K562 (cell line): Measurements from ENCODE around the gene KAZN. TPM values are rescaled to one million over a fixed set of nuclear protein-coding genes. Genes with fewer than 3 reads are reported as not detected.

Experiments used
- ATAC-seq: fragments of 200-7000 bp; cut with Tn5 transposase; 3 replicates; pipeline ENCODE4 v1.9.1; 2020; ENCODE audit warnings: moderate library complexity
- BruUV-seq: library from RNA; stranded (reverse); fragments of 400-500 nt; replicated peaks from 2 replicates; lab custom pipeline; 2021; lab: Mats Ljungman, UMichigan
- CTCF ChIA-PET: fragments of 300-600 bp; formaldehyde crosslinking; extraction: SDS; loops from one replicate; lab custom pipeline; 2021; ENCODE audit warnings: low intra/inter-chr PET ratio; lab: Yijun Ruan, JAX
- POLR2A ChIA-PET: fragments of 300-600, 350-650 bp; sonication (Branson Sonifier 250); formaldehyde crosslinking; extraction: SDS; loops from one replicate; lab custom pipeline; 2021; ENCODE audit warnings: antibody characterized with exemption, inconsistent platforms; lab: Yijun Ruan, JAX
- DNase-seq, 4 experiments: peaks; one replicate each; pipeline versions ENCODE4 v3.0.0 to v3.0.0-alpha.2; 2011 to 2018; ENCODE audit warnings: low spot score in 3 of 4, mixed read lengths in 3 of 4; ENCODE audit errors: extremely low read depth in 1 of 4
- FAIRE-seq: peaks from 2 replicates; lab custom pipeline; 2011; peaks lifted over from hg19 to GRCh38; lab: Jason Lieb, UNC
- H2AFZ ChIP-seq: 2 replicates; pipeline ENCODE4 v1.6.0; 2011; ENCODE audit warnings: low read depth, low read length, control low read depth, inconsistent platforms
- H3K27ac ChIP-seq: fragments of 200-600 bp; 3 replicates; pipeline ENCODE4 v1.8.0; 2011; ENCODE audit warnings: low read depth, mild to moderate bottlenecking, control low read depth, inconsistent platforms, low read length, moderate library complexity, mixed read lengths; ENCODE audit errors: extremely low read depth
- H3K27me3 ChIP-seq, 2 experiments: fragments of 300-600 bp in 1 of 2; 2 replicates in 1 of 2; 3 replicates in 1 of 2; pipeline versions ENCODE4 v1.6.0 to v1.8.0; 2011; ENCODE audit warnings: inconsistent platforms in 2 of 2, low read length in 2 of 2, mild to moderate bottlenecking in 1 of 2, mixed read lengths in 1 of 2, moderate library complexity in 1 of 2; ENCODE audit not compliant: control insufficient read depth in 2 of 2, insufficient read depth in 2 of 2
- H3K36me3 ChIP-seq: fragments of 300-600 bp; 3 replicates; pipeline ENCODE4 v1.8.0; 2011; ENCODE audit warnings: mild to moderate bottlenecking, low read length, inconsistent platforms; ENCODE audit not compliant: control insufficient read depth, insufficient read depth
- H3K4me1 ChIP-seq, 2 experiments: fragments of 200-600 bp in 1 of 2; replicated peaks in 1 of 2; 2 replicates in 1 of 2; 3 replicates in 1 of 2; pipeline versions ENCODE4 v1.5.1 to v1.8.0; 2011; ENCODE audit warnings: inconsistent platforms in 2 of 2, low read length in 2 of 2, mild to moderate bottlenecking in 1 of 2, mixed read lengths in 1 of 2, moderate library complexity in 1 of 2; ENCODE audit not compliant: control insufficient read depth in 2 of 2, insufficient read depth in 2 of 2
- H3K4me2 ChIP-seq: 2 replicates; pipeline ENCODE4 v1.6.1; 2011; ENCODE audit warnings: low read length, control low read depth, inconsistent platforms, mixed read lengths; ENCODE audit not compliant: insufficient read depth
- H3K4me3 ChIP-seq: fragments of 200-600 bp; sonication (generic), shearing (Covaris generic); 2 replicates; pipeline ENCODE4 v1.5.1; 2016; ENCODE audit warnings: control low read depth, inconsistent platforms
- H3K79me2 ChIP-seq: fragments of 200-600 bp; 3 replicates; pipeline ENCODE4 v1.8.0; 2011; ENCODE audit warnings: low read length, inconsistent platforms; ENCODE audit not compliant: control insufficient read depth, insufficient read depth
- H3K9ac ChIP-seq, 2 experiments: 2 replicates each; pipeline versions ENCODE4 v1.6.0 to v1.6.1; 2011; ENCODE audit warnings: low read depth in 2 of 2, low read length in 2 of 2, control low read depth in 1 of 2, inconsistent platforms in 1 of 2, mild to moderate bottlenecking in 1 of 2, mixed read lengths in 1 of 2; ENCODE audit not compliant: insufficient read depth in 1 of 2
- H3K9me1 ChIP-seq: one replicate; pipeline ENCODE4 v1.6.0; 2011; ENCODE audit warnings: inconsistent platforms, mild to moderate bottlenecking, low read length, moderate library complexity; ENCODE audit not compliant: control insufficient read depth, insufficient read depth
- H3K9me3 ChIP-seq: replicated peaks from 2 replicates; pipeline ENCODE4 v1.5.1; 2011; ENCODE audit warnings: low read depth, low read length, inconsistent platforms; ENCODE audit not compliant: control insufficient read depth, insufficient read depth
- H4K20me1 ChIP-seq: replicated peaks from 2 replicates; pipeline ENCODE4 v1.6.1; 2011; ENCODE audit warnings: low read length, inconsistent platforms, mixed read lengths; ENCODE audit not compliant: control insufficient read depth, insufficient read depth
- ARID1B ChIP-seq: fragments of 450-650 bp; IDR thresholded peaks from 2 replicates; pipeline ENCODE4 v1.6.1; 2016; ENCODE audit warnings: antibody characterized with exemption, mild to moderate bottlenecking, inconsistent platforms
- C11orf30 ChIP-seq: fragments of 450-650 bp; IDR thresholded peaks from 2 replicates; pipeline ENCODE4 v1.6.1; 2016; ENCODE audit warnings: low read depth, mild to moderate bottlenecking
- DIDO1 ChIP-seq: fragments of 450-650 bp; IDR thresholded peaks from 2 replicates; pipeline ENCODE4 v1.6.1; 2016; ENCODE audit warnings: low read depth, missing biosample characterization, missing genetic modification characterization
- ETV1 ChIP-seq: fragments of 450-650 bp; conservative IDR thresholded peaks from 2 replicates; pipeline ENCODE4 v1.6.1; 2016; ENCODE audit warnings: missing genetic modification characterization, control low read depth, low read depth, missing compliant biosample characterization
- GATAD2B ChIP-seq: fragments of 450-650 bp; IDR thresholded peaks from 2 replicates; pipeline ENCODE4 v1.6.1; 2017; ENCODE audit warnings: mild to moderate bottlenecking, borderline replicate concordance
- HMG20A ChIP-seq: fragments of 450-650 bp; formaldehyde crosslinking; conservative IDR thresholded peaks from 2 replicates; pipeline ENCODE4 v1.4.0; 2020; ENCODE audit warnings: mild to moderate bottlenecking, mixed read lengths
- POLR3A ChIP-seq: IDR thresholded peaks from 2 replicates; pipeline ENCODE4 v1.6.1; 2011; ENCODE audit warnings: borderline replicate concordance, mild to moderate bottlenecking, moderate library complexity; ENCODE audit not compliant: insufficient read length, insufficient read depth; ENCODE audit errors: extremely low read depth
- PRPF4 ChIP-seq: fragments of 200-400 bp; formaldehyde crosslinking; IDR thresholded peaks from one replicate; pipeline ENCODE4 v1.6.1; 2017; ENCODE audit warnings: low read length, low read depth, mild to moderate bottlenecking; ENCODE audit not compliant: insufficient read depth, poor library complexity, severe bottlenecking
- RBM17 ChIP-seq: fragments of 200-400 bp; formaldehyde crosslinking; IDR thresholded peaks from 2 replicates; pipeline ENCODE4 v1.6.1; 2017; ENCODE audit warnings: low read depth, mild to moderate bottlenecking, low read length, borderline replicate concordance
- RNF2 ChIP-seq: sonication (generic); IDR thresholded peaks from 2 replicates; pipeline ENCODE4 v1.6.1; 2016
- TAL1 ChIP-seq: fragments of 450-650 bp; IDR thresholded peaks from 2 replicates; pipeline ENCODE4 v1.6.1; 2016; ENCODE audit warnings: mild to moderate bottlenecking
- XRCC4 ChIP-seq: IDR thresholded peaks from one replicate; pipeline ENCODE4 v1.6.1; 2011; ENCODE audit not compliant: insufficient read depth, insufficient read length; ENCODE audit errors: extremely low read depth
- ZKSCAN1 ChIP-seq: fragments of 150-350 bp; IDR thresholded peaks from 2 replicates; pipeline ENCODE4 v1.6.1; 2016; ENCODE audit warnings: low read depth, low read length
- ZNF184 ChIP-seq: sonication (generic); formaldehyde crosslinking; IDR thresholded peaks from 2 replicates; pipeline ENCODE4 v1.5.0; 2020; ENCODE audit warnings: missing genetic modification reagents
- ZNF324 ChIP-seq: fragments of 250-450 bp; sonication (Bioruptor Pico); IDR thresholded peaks from 2 replicates; pipeline ENCODE4 v1.4.0; 2020; ENCODE audit warnings: mild to moderate bottlenecking
- ZNF449 ChIP-seq: fragments of 250-450 bp; sonication (Bioruptor Pico); IDR thresholded peaks from 2 replicates; pipeline ENCODE4 v1.8.0; 2022; ENCODE audit warnings: moderate library complexity, mild to moderate bottlenecking, inconsistent platforms
- ZNF75A ChIP-seq: fragments of 450-650 bp; formaldehyde crosslinking; IDR thresholded peaks from 2 replicates; pipeline ENCODE4 v1.4.0; 2020; ENCODE audit warnings: mild to moderate bottlenecking
- WGBS: fragments of 100-300 bp; shearing (Covaris generic); methylation state at CpG from one replicate; pipeline ENCODE4 v1.1.6; 2016; ENCODE audit warnings: low coverage, mixed read lengths; ENCODE audit not compliant: insufficient coverage; ENCODE audit errors: missing lambda C conversion rate; 5-methylcytosine and 5-hydroxymethylcytosine counted together
- in situ Hi-C: fragments of 300-500 bp; cut with MboI; formaldehyde crosslinking; loops from 4 replicates; pipeline ENCODE4 v1.15.0; 2018; ENCODE audit warnings: inconsistent platforms, mixed read lengths
- intact Hi-C: fragments of 100-400 bp; cut with micrococcal nuclease; formaldehyde crosslinking; loops from 2 replicates; pipeline ENCODE4 v1.14.2; 2022
- polyA plus RNA-seq, 8 experiments: library from polyadenylated mRNA; depleted of rRNA in 4 of 8; stranded (reverse) in 5 of 8; unstranded in 3 of 8; fragments of >200 nt; fragmentation: Nextera tagmentation in 2 of 8; fragmentation: Illumina TruSeq in 1 of 8; extraction: Ambion mirVana in 2 of 8; extraction: Trizol in 1 of 8; gene quantifications; 2 replicates each; pipeline versions ENCODE4 v1.2.1 to v1.2.3, GENCODE V29; 2011 to 2014; ENCODE audit warnings: inconsistent platforms in 1 of 8, missing spikeins in 1 of 8
- total RNA-seq, 7 experiments: library from RNA; depleted of rRNA in 6 of 7; stranded (reverse); fragments of >200 nt in 6 of 7; fragmentation: Illumina TruSeq in 2 of 7; extraction: Trizol in 2 of 7; gene quantifications; 2 replicates each; pipeline versions ENCODE4 v1.2.1 to v1.2.3, GENCODE V29; 2011 to 2021; ENCODE audit warnings: low replicate concordance in 1 of 7

Gene KAZN
- total and polyA plus RNA-seq, 9 of the 15 experiments (the other 6 are each of a cell fraction or from before 2014, with no cell fraction given) = 2.1 to 21.6 (median 5.4) TPM

GRCh38 chr1:14613926-14614325, 15.4 kb downstream of the KAZN start:
- ATAC-seq (no peak), DNase-seq (no peak), FAIRE-seq (no peak)
- Histone ChIP-seq H3K9ac (no peak overlapping the region), H4K20me1 (no peaks in the 10 kb centered on the region; the same call in 1 of the 2 replicates), H3K9me1 (no peaks in the 10 kb centered on the region), H3K27ac (no peak overlapping the region), H3K9me3 (no peaks in the 10 kb centered on the region), H3K79me2 (no peaks in the 10 kb centered on the region), H3K36me3 (no peaks in the 10 kb centered on the region), H3K4me3 (no peak overlapping the region), H3K4me1 (no peaks in the 10 kb centered on the region), H3K27me3 (peaks cover 27 to 59% of the 10 kb centered on the region in 2 experiments), H3K4me2 (no peak overlapping the region), H2AFZ (no peak overlapping the region)
- BruUV-seq = no TSS peak
- WGBS = 2% methylated on average over 3 of the region's 3 CpGs
- TF ChIP-seq ETV1 (no peak), RBM17 (no peak), TAL1 (no peak), PRPF4 (no peak), ZNF75A (no peak), ZNF184 (no peak)
- POLR2A ChIA-PET = interaction anchor here (0.5 kb wide), 1 partner anchor 378 kb away, joined by 3 read pairs; no protein-coding TSS in a partner anchor
- CTCF ChIA-PET = no interaction called here
- in situ Hi-C loops = no loop called here
- intact Hi-C loops = no loop called here

GRCh38 chr1:14614341-14614740, 15.9 kb downstream of the KAZN start:
- TF ChIP-seq ZNF449 = no peak
- TF ChIP-seq ZKSCAN1 = no peak
- no peak for TF ChIP-seq DIDO1 (tag)
- TF ChIP-seq RNF2 = no peak
- TF ChIP-seq GATAD2B = no peak
- no peak for TF ChIP-seq XRCC4
- TF ChIP-seq HMG20A (CRISPR knock-in tag) = no peak
- no peak for TF ChIP-seq C11orf30
- no peak for TF ChIP-seq POLR3A
- TF ChIP-seq ZNF324 (CRISPR knock-in tag) = no peak
- TF ChIP-seq ARID1B = no peak
- Histone ChIP-seq H3K27ac (no peak overlapping the region), H3K9ac (no peak overlapping the region), H4K20me1 (no peaks in the 10 kb centered on the region; the same call in 1 of the 2 replicates), H3K36me3 (no peaks in the 10 kb centered on the region), H2AFZ (no peak overlapping the region), H3K27me3 (peaks cover 27 to 60% of the 10 kb centered on the region in 2 experiments), H3K4me3 (no peak overlapping the region), H3K79me2 (no peaks in the 10 kb centered on the region), H3K9me1 (no peaks in the 10 kb centered on the region), H3K4me2 (no peak overlapping the region), H3K4me1 (no peaks in the 10 kb centered on the region), H3K9me3 (no peaks in the 10 kb centered on the region)
- CTCF ChIA-PET = no interaction called here
- in situ Hi-C loops (no loop called here), intact Hi-C loops (no loop called here)
- 12% methylated on average over 6 of the region's 6 CpGs for WGBS
- FAIRE-seq (no peak), DNase-seq (no peak), ATAC-seq (no peak)
- no TSS peak for BruUV-seq
- POLR2A ChIA-PET = interaction anchor here (0.5 kb wide), 1 partner anchor 378 kb away, joined by 3 read pairs; no protein-coding TSS in a partner anchor
